ENCODE results near the gene RFTN1.

RFTN1 gene

DNA sequence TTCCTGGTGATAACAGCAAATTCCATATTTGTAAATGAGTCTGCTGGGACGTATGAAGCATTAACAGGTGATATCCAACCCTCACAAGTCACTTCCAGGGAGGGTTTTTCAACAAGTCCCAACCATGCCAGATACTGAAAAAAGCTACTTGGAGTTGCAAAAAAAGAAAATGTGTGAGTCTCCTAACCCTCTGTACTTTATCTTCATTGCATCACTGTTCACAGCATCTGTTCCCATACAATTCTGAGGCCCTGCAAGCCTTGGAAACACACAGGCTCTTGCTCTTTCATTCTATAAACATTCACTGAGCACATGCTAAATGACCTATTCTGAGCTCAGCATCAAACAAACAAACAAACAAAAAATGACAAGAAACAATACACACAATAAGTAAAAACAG, 120.8 kb downstream of the RFTN1 start:
- no peak for ATAC-seq
- no peak for TF ChIP-seq ARNTL (CRISPR knock-in tag; IDR thresholded peaks at IDR 0.05; ENCODE audit: borderline replicate concordance, low read depth)

DNA sequence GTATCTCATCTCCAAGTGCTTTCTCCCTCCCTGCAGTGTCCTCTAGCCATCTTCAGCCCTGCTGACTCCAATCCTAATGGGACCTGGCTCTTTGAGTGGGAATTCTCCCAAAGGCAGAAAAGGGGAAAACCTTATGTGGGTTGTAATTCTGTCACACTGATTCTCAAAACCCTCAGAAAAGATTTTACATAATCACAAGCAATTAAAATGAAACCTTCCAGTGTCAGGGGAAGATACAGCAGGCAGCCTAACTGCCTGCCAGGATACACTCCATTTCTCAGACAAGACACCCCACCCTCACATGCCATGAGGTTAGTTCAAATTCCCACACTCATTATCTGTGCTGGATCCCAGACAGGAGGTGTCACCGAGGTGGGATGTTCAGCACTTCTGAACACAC, 121.4 kb downstream of the RFTN1 start:
- TF ChIP-seq TOX (CRISPR knock-in tag; IDR thresholded peaks at IDR 0.05; ENCODE audit: borderline replicate concordance) (peak; percentile 76; the same call in 1 of the 2 replicates), ZC3H10 (CRISPR knock-in tag; IDR thresholded peaks at IDR 0.05) (0 out of 2 replicates have a peak, but pooled peaks have one; percentile 24)
- TF ChIP-seq, protein P1, sequence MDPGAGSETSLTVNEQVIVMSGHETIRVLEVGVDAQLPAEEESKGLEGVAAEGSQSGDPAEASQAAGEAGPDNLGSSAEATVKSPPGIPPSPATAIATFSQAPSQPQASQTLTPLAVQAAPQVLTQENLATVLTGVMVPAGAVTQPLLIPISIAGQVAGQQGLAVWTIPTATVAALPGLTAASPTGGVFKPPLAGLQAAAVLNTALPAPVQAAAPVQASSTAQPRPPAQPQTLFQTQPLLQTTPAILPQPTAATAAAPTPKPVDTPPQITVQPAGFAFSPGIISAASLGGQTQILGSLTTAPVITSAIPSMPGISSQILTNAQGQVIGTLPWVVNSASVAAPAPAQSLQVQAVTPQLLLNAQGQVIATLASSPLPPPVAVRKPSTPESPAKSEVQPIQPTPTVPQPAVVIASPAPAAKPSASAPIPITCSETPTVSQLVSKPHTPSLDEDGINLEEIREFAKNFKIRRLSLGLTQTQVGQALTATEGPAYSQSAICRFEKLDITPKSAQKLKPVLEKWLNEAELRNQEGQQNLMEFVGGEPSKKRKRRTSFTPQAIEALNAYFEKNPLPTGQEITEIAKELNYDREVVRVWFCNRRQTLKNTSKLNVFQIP (CRISPR knock-in tag; IDR thresholded peaks at IDR 0.05; ENCODE audit: borderline replicate concordance, low read depth): no peak
- ATAC-seq: peak; percentile 80

DNA sequence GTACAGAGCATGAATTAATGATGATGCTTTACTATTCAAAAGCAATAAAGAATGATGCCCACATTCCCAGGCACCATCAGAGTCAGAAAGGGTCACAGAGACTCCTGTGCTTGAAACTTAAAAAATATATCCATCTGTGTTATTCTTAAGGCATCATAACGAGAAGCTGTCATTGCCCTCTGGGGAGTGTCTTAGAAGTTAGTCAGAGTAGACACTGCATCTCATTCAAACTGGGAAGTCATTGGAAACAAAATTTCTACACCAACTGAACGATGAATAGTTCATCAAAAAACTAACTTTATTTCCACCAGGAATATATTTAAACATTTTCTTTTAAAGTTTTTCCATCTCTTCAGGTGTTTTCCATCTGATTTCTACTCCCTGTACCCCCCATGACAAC, 122.9 kb downstream of the RFTN1 start:
- TF ChIP-seq GLIS3 (CRISPR knock-in tag; IDR thresholded peaks at IDR 0.05) (no peak), ESRRG (CRISPR knock-in tag; IDR thresholded peaks at IDR 0.05) (no peak), TCF4 (CRISPR knock-in tag; IDR thresholded peaks at IDR 0.05; ENCODE audit: borderline replicate concordance) (no peak), CSDC2 (CRISPR knock-in tag; IDR thresholded peaks at IDR 0.05) (no peak), ZNF8 (CRISPR knock-in tag; IDR thresholded peaks at IDR 0.05) (no peak), ZNF70 (CRISPR knock-in tag; IDR thresholded peaks at IDR 0.05) (no peak), BACH2 (CRISPR knock-in tag; IDR thresholded peaks at IDR 0.05; ENCODE audit: borderline replicate concordance) (no peak), PPARA (CRISPR knock-in tag; IDR thresholded peaks at IDR 0.05; ENCODE audit: borderline replicate concordance) (no peak), ISL1 (CRISPR knock-in tag; IDR thresholded peaks at IDR 0.05) (no peak), ZC3H10 (CRISPR knock-in tag; IDR thresholded peaks at IDR 0.05) (no peak), TOX (CRISPR knock-in tag; IDR thresholded peaks at IDR 0.05; ENCODE audit: borderline replicate concordance) (no peak), ARNTL (CRISPR knock-in tag; IDR thresholded peaks at IDR 0.05; ENCODE audit: borderline replicate concordance, low read depth) (no peak), ZFP30 (CRISPR knock-in tag; IDR thresholded peaks at IDR 0.05) (no peak)
- TF ChIP-seq, protein P1 (CRISPR knock-in tag; IDR thresholded peaks at IDR 0.05; ENCODE audit: borderline replicate concordance, low read depth): no peak
- TF ChIP-seq, protein P2, sequence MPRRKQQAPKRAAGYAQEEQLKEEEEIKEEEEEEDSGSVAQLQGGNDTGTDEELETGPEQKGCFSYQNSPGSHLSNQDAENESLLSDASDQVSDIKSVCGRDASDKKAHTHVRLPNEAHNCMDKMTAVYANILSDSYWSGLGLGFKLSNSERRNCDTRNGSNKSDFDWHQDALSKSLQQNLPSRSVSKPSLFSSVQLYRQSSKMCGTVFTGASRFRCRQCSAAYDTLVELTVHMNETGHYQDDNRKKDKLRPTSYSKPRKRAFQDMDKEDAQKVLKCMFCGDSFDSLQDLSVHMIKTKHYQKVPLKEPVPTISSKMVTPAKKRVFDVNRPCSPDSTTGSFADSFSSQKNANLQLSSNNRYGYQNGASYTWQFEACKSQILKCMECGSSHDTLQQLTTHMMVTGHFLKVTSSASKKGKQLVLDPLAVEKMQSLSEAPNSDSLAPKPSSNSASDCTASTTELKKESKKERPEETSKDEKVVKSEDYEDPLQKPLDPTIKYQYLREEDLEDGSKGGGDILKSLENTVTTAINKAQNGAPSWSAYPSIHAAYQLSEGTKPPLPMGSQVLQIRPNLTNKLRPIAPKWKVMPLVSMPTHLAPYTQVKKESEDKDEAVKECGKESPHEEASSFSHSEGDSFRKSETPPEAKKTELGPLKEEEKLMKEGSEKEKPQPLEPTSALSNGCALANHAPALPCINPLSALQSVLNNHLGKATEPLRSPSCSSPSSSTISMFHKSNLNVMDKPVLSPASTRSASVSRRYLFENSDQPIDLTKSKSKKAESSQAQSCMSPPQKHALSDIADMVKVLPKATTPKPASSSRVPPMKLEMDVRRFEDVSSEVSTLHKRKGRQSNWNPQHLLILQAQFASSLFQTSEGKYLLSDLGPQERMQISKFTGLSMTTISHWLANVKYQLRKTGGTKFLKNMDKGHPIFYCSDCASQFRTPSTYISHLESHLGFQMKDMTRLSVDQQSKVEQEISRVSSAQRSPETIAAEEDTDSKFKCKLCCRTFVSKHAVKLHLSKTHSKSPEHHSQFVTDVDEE (CRISPR knock-in tag; IDR thresholded peaks at IDR 0.05): no peak
- TF ChIP-seq, protein P3, sequence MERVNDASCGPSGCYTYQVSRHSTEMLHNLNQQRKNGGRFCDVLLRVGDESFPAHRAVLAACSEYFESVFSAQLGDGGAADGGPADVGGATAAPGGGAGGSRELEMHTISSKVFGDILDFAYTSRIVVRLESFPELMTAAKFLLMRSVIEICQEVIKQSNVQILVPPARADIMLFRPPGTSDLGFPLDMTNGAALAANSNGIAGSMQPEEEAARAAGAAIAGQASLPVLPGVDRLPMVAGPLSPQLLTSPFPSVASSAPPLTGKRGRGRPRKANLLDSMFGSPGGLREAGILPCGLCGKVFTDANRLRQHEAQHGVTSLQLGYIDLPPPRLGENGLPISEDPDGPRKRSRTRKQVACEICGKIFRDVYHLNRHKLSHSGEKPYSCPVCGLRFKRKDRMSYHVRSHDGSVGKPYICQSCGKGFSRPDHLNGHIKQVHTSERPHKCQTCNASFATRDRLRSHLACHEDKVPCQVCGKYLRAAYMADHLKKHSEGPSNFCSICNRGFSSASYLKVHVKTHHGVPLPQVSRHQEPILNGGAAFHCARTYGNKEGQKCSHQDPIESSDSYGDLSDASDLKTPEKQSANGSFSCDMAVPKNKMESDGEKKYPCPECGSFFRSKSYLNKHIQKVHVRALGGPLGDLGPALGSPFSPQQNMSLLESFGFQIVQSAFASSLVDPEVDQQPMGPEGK (CRISPR knock-in tag; IDR thresholded peaks at IDR 0.05; ENCODE audit: borderline replicate concordance): no peak
- TF ChIP-seq, protein P4, sequence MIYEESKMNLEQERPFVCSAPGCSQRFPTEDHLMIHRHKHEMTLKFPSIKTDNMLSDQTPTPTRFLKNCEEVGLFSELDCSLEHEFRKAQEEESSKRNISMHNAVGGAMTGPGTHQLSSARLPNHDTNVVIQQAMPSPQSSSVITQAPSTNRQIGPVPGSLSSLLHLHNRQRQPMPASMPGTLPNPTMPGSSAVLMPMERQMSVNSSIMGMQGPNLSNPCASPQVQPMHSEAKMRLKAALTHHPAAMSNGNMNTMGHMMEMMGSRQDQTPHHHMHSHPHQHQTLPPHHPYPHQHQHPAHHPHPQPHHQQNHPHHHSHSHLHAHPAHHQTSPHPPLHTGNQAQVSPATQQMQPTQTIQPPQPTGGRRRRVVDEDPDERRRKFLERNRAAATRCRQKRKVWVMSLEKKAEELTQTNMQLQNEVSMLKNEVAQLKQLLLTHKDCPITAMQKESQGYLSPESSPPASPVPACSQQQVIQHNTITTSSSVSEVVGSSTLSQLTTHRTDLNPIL (CRISPR knock-in tag; IDR thresholded peaks at IDR 0.05; ENCODE audit: low read depth): no peak
- no peak for ATAC-seq

DNA sequence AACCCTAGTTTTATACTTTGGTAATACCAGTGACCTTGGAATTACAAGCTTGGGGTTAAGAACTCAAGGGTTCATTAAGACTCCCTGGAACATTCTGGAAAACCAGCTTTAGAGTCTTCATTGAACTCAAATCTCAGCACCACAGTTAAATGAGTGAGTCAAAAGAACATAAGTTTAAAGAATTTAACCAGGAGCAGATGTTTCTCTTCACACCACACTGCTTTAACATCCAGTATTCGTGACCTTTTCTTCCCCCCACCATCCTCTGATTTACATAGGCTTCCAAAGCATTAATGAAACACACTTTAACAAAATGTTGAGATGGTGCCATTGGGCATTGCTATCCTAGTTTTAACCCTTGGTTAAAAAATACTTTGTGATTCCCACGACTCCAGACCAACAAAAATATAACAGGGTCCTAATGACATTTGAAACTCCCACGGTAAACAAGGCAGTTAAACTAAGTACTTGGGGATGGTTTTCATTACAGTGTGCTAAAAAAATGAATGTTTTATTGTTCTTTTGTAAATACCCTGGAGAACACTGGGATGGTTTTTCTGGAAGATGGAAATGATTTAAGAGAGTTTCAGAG, 124.6 kb downstream of the RFTN1 start:
- ATAC-seq: no peak
- TF ChIP-seq TCF4 (CRISPR knock-in tag; IDR thresholded peaks at IDR 0.05; ENCODE audit: borderline replicate concordance): no peak
- TF ChIP-seq, protein P2 (CRISPR knock-in tag; IDR thresholded peaks at IDR 0.05): no peak
- no peak for TF ChIP-seq ZNF70 (CRISPR knock-in tag; IDR thresholded peaks at IDR 0.05)
- TF ChIP-seq OSR1 (CRISPR knock-in tag; IDR thresholded peaks at IDR 0.05): no peak
- TF ChIP-seq ZFP3 (CRISPR knock-in tag; IDR thresholded peaks at IDR 0.05): no peak
- TF ChIP-seq, protein P4 (CRISPR knock-in tag; IDR thresholded peaks at IDR 0.05; ENCODE audit: low read depth): no peak
- TF ChIP-seq BACH2 (CRISPR knock-in tag; IDR thresholded peaks at IDR 0.05; ENCODE audit: borderline replicate concordance): no peak
- no peak for TF ChIP-seq ESRRG (CRISPR knock-in tag; IDR thresholded peaks at IDR 0.05)
- no peak for TF ChIP-seq SNAI2 (CRISPR knock-in tag; IDR thresholded peaks at IDR 0.05)
- no peak for TF ChIP-seq GLIS3 (CRISPR knock-in tag; IDR thresholded peaks at IDR 0.05)
- TF ChIP-seq ZFP30 (CRISPR knock-in tag; IDR thresholded peaks at IDR 0.05): no peak
- no peak for TF ChIP-seq CSDC2 (CRISPR knock-in tag; IDR thresholded peaks at IDR 0.05)
- no peak for TF ChIP-seq RARB (CRISPR knock-in tag; IDR thresholded peaks at IDR 0.05)
- no peak for TF ChIP-seq PPARA (CRISPR knock-in tag; IDR thresholded peaks at IDR 0.05; ENCODE audit: borderline replicate concordance)
